IMR-90 (cell line): ENCODE data around the gene UBAP2L. TPM values are rescaled to one million over a fixed set of nuclear protein-coding genes. Genes with fewer than 3 reads are reported as not detected.
"Not testable (repeated sequence)": the region's sequence is repeated elsewhere in the genome, so short reads cannot be mapped to it uniquely, and the experiment has no call there.

Source experiments
- ATAC-seq: fragments of 200-7000 bp; cut with Tn5 transposase; 2 replicates; pipeline ENCODE4 v1.9.1; 2020; ENCODE audit warnings: low read depth, mild to moderate bottlenecking, moderate library complexity
- BruUV-seq: library from RNA; stranded (reverse); fragments of 400-500 nt; replicated peaks from 2 replicates; lab custom pipeline; 2021; lab: Mats Ljungman, UMichigan
- CTCF ChIA-PET: fragments of 300-600 bp; formaldehyde crosslinking; extraction: SDS; loops from one replicate; lab custom pipeline; 2021; ENCODE audit warnings: antibody characterized with exemption; lab: Yijun Ruan, JAX
- POLR2A ChIA-PET: fragments of 300-600 bp; sonication (Branson Sonifier 250); formaldehyde crosslinking; loops from one replicate; lab custom pipeline; 2022; ENCODE audit warnings: antibody characterized with exemption; ENCODE audit not compliant: unreplicated experiment; lab: Charles Lee
- DNase-seq: peaks from one replicate; pipeline ENCODE4 v3.0.0; 2013
- H2AFZ ChIP-seq: replicated peaks from 2 replicates; pipeline ENCODE3; 2013; ENCODE audit warnings: low read length, mild to moderate bottlenecking; ENCODE audit not compliant: poor library complexity
- H2AK5ac ChIP-seq: 2 replicates; pipeline ENCODE4 v1.6.1; 2013; ENCODE audit warnings: low read depth, low read length, inconsistent platforms
- H2AK9ac ChIP-seq: replicated peaks from 2 replicates; pipeline ENCODE3; 2013; ENCODE audit warnings: mild to moderate bottlenecking, low read depth, low read length, moderate library complexity; ENCODE audit not compliant: poor library complexity
- H2BK120ac ChIP-seq: 2 replicates; pipeline ENCODE4 v1.6.1; 2013; ENCODE audit warnings: low read depth, low read length, inconsistent platforms
- H2BK15ac ChIP-seq: 3 replicates; pipeline ENCODE4 v1.6.1; 2013; ENCODE audit warnings: low read depth, low read length, inconsistent platforms
- H2BK20ac ChIP-seq: 2 replicates; pipeline ENCODE4 v1.6.1; 2013; ENCODE audit warnings: low read depth, mild to moderate bottlenecking, inconsistent platforms, low read length, moderate library complexity
- H2BK5ac ChIP-seq: 2 replicates; pipeline ENCODE4 v1.6.1; 2013; ENCODE audit warnings: mild to moderate bottlenecking, low read depth, low read length, inconsistent platforms; ENCODE audit not compliant: poor library complexity, severe bottlenecking
- H3K14ac ChIP-seq: replicated peaks from 2 replicates; pipeline ENCODE4 v1.6.1; 2013; ENCODE audit warnings: low read depth, low read length, inconsistent platforms
- H3K18ac ChIP-seq: 2 replicates; pipeline ENCODE4 v1.6.1; 2013; ENCODE audit warnings: low read depth, low read length, control low read depth
- H3K23ac ChIP-seq: 2 replicates; pipeline ENCODE4 v1.6.1; 2013; ENCODE audit warnings: low read depth, low read length, inconsistent platforms
- H3K27ac ChIP-seq: 2 replicates; pipeline ENCODE4 v1.5.1; 2013; ENCODE audit warnings: mild to moderate bottlenecking, control low read depth, low read length; ENCODE audit not compliant: insufficient read depth
- H3K27me3 ChIP-seq: 2 replicates; pipeline ENCODE4 v1.6.1; 2013; ENCODE audit warnings: low read length; ENCODE audit not compliant: control insufficient read depth, insufficient read depth
- H3K36me3 ChIP-seq: 2 replicates; pipeline ENCODE4 v1.6.1; 2013; ENCODE audit warnings: low read length, mixed read lengths; ENCODE audit not compliant: control insufficient read depth, insufficient read depth
- H3K4ac ChIP-seq: 2 replicates; pipeline ENCODE4 v1.6.1; 2013; ENCODE audit warnings: low read depth, low read length, inconsistent platforms
- H3K4me1 ChIP-seq: 2 replicates; pipeline ENCODE4 v1.6.1; 2013; ENCODE audit warnings: low read length, mixed read lengths; ENCODE audit not compliant: control insufficient read depth, insufficient read depth
- H3K4me2 ChIP-seq: 2 replicates; pipeline ENCODE4 v1.6.1; 2013; ENCODE audit warnings: low read depth, mild to moderate bottlenecking, control low read depth, low read length, moderate library complexity
- H3K4me3 ChIP-seq: 2 replicates; pipeline ENCODE4 v1.5.1; 2013; ENCODE audit warnings: low read depth, mild to moderate bottlenecking, control low read depth, low read length, moderate library complexity; ENCODE audit not compliant: insufficient read depth
- H3K56ac ChIP-seq: 2 replicates; pipeline ENCODE4 v1.6.1; 2013; ENCODE audit warnings: low read length, inconsistent platforms; ENCODE audit not compliant: insufficient read depth; ENCODE audit errors: extremely low read depth
- H3K79me1 ChIP-seq, 2 experiments: 2 replicates each; pipeline ENCODE4 v1.6.1; 2013; ENCODE audit warnings: low read length in 2 of 2, inconsistent platforms in 1 of 2, low read depth in 1 of 2
- H3K9ac ChIP-seq: 2 replicates; pipeline ENCODE4 v1.6.1; 2013; ENCODE audit warnings: low read depth, low read length, control low read depth
- H3K9me1 ChIP-seq: 2 replicates; pipeline ENCODE4 v1.6.1; 2013; ENCODE audit warnings: low read length, inconsistent platforms; ENCODE audit not compliant: insufficient read depth
- H3K9me3 ChIP-seq: 2 replicates; pipeline ENCODE4 v1.6.1; 2013; ENCODE audit warnings: low read length; ENCODE audit not compliant: control insufficient read depth, insufficient read depth
- H4K20me1 ChIP-seq: 2 replicates; pipeline ENCODE4 v1.6.1; 2013; ENCODE audit warnings: low read length, inconsistent platforms; ENCODE audit not compliant: insufficient read depth
- H4K5ac ChIP-seq: 2 replicates; pipeline ENCODE4 v1.6.1; 2013; ENCODE audit warnings: mild to moderate bottlenecking, low read depth, low read length, control low read depth
- H4K8ac ChIP-seq, 2 experiments: 2 replicates each; pipeline ENCODE4 v1.6.1; 2013; ENCODE audit warnings: low read depth in 2 of 2, low read length in 2 of 2, control low read depth in 1 of 2, inconsistent platforms in 1 of 2
- H4K91ac ChIP-seq: 2 replicates; pipeline ENCODE4 v1.6.1; 2013; ENCODE audit warnings: low read depth, low read length, inconsistent platforms; ENCODE audit not compliant: insufficient read depth
- WGBS, 2 experiments: methylation state at CpG; one replicate each; pipeline versions ENCODE4 v1.1.5 to v1.1.7; 2013; ENCODE audit warnings: missing lambda C conversion rate in 2 of 2; ENCODE audit not compliant: insufficient read length in 1 of 2; ENCODE audit errors: extremely low coverage in 2 of 2; 5-methylcytosine and 5-hydroxymethylcytosine counted together
- dilution Hi-C: fragments of 300-500 bp; cut with HindIII; formaldehyde crosslinking; loops from one replicate; pipeline ENCODE4 v1.14.3; 2018; ENCODE audit warnings: low sequenced_read_pairs; ENCODE audit not compliant: unreplicated experiment
- in situ Hi-C: fragments of 300-500 bp; cut with MboI; formaldehyde crosslinking; loops from 3 replicates; pipeline ENCODE4 v1.14.3; 2019; ENCODE audit warnings: low sequenced_read_pairs, inconsistent platforms, mixed read lengths
- intact Hi-C: fragments of 100-400 bp; cut with micrococcal nuclease; formaldehyde crosslinking; loops from 2 replicates; pipeline ENCODE4 v1.10.0; 2022
- polyA plus RNA-seq, 3 experiments: library from polyadenylated mRNA; depleted of rRNA; stranded (reverse); fragments of >200 nt; gene quantifications; 2 replicates each; pipeline ENCODE4 v1.2.3, GENCODE V29; 2012; ENCODE audit warnings: low replicate concordance in 1 of 3
- total RNA-seq: library from RNA; depleted of rRNA; stranded (reverse); fragments of >200 nt; gene quantifications from 2 replicates; pipeline ENCODE4 v1.2.3, GENCODE V29; 2012

The UBAP2L gene
- total and polyA plus RNA-seq, 2 of the 4 experiments (the other 2 are of a cell fraction): 57.5 to 149 TPM

DNA sequence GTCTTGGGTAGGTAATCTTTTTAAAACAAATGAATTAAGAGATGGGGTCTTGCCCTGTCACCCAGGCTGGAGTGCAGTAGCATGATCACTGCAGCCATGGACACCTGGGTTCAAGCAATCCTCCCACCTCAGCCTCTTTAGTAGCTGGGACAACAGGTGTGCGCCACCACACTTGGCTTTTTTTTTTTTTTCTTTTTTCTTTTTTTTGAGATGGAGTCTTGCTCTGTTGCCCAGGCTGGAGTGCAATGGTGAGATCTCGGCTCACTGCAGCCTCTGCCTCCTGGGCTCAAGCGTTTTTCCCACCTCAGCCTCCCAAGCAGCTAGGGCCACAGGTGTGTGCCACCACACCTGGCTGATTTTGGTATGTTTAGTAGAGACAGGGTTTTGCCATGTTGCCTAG lies 10.4 kb downstream of the UBAP2L start:
- peaks cover 74% of the 10 kb centered on the region for H3K36me3 ChIP-seq
- H3K9me3 ChIP-seq, H3K9ac ChIP-seq, H4K8ac ChIP-seq, H3K27me3 ChIP-seq, H2BK20ac ChIP-seq, intact Hi-C loops, H3K23ac ChIP-seq, H2AFZ ChIP-seq, H2BK5ac ChIP-seq, H3K14ac ChIP-seq, H3K18ac ChIP-seq, DNase-seq, H3K4ac ChIP-seq, H3K4me3 ChIP-seq, dilution Hi-C loops, in situ Hi-C loops, H3K56ac ChIP-seq, POLR2A ChIA-PET, H4K5ac ChIP-seq, H2AK5ac ChIP-seq, H3K4me2 ChIP-seq, H3K27ac ChIP-seq, BruUV-seq, ATAC-seq, H3K4me1 ChIP-seq, H2BK120ac ChIP-seq, H4K91ac ChIP-seq, H2BK15ac ChIP-seq, H2AK9ac ChIP-seq, H3K9me1 ChIP-seq: not testable (repeated sequence)
- WGBS, 2 experiments: 100% methylated on average over 1 of the region's 3 CpGs; no CpG with 5 or more reads in 1 of the 2 experiments
- peaks cover 20 to 47% of the 10 kb centered on the region in 2 experiments for H3K79me1 ChIP-seq
- CTCF ChIA-PET: interaction anchor here (0.6 kb wide), 1 partner anchor 647 kb away, joined by 4 read pairs; no protein-coding TSS in a partner anchor
- peaks cover 29% of the 10 kb centered on the region; the same call in 1 of the 2 replicates for H4K20me1 ChIP-seq

GRCh38 chr1:154233127-154233526 lies 12.4 kb downstream of the UBAP2L start:
- H3K27me3 ChIP-seq, CTCF ChIA-PET: not testable (repeated sequence)
- 100% methylated on average over 2 of the region's 12 CpGs; no CpG with 5 or more reads in 1 of the 2 experiments for WGBS, 2 experiments

More at GRCh38 chr1:154233127-154233526, 12.4 kb downstream of the UBAP2L start:
- H4K91ac ChIP-seq, H3K14ac ChIP-seq, H3K9ac ChIP-seq, H3K9me1 ChIP-seq, H3K23ac ChIP-seq, H3K4me3 ChIP-seq, H3K27ac ChIP-seq, BruUV-seq, H4K5ac ChIP-seq, dilution Hi-C loops, ATAC-seq, H3K4me2 ChIP-seq, H2BK15ac ChIP-seq, H2AFZ ChIP-seq, H4K8ac ChIP-seq, H2BK5ac ChIP-seq, H3K4ac ChIP-seq, DNase-seq, H2AK9ac ChIP-seq, H3K4me1 ChIP-seq, H3K9me3 ChIP-seq, H3K56ac ChIP-seq, H3K18ac ChIP-seq, POLR2A ChIA-PET, H2BK120ac ChIP-seq, H2AK5ac ChIP-seq, intact Hi-C loops, in situ Hi-C loops, H2BK20ac ChIP-seq: not testable (repeated sequence)
- Histone ChIP-seq H4K20me1 (peaks cover 15% of the 10 kb centered on the region; the same call in 1 of the 2 replicates), H3K36me3 (peaks cover 72% of the 10 kb centered on the region), H3K79me1 (peaks cover 25 to 54% of the 10 kb centered on the region in 2 experiments)
